HCT116 (cell line): ENCODE results near the gene ABHD17C.

Source experiments
- CEBPB ChIP-seq: IDR thresholded peaks from 2 replicates; pipeline ENCODE4 v1.6.1; 2012; ENCODE audit warnings: low read depth
- CTCF ChIP-seq, 3 experiments: fragments of 200-600 bp in 1 of 3; sonication (generic) in 1 of 3; IDR thresholded peaks in 2 of 3; conservative IDR thresholded peaks in 1 of 3; 2 replicates each; pipeline ENCODE4 v1.5.1; 2012 to 2017; ENCODE audit warnings: low read depth in 2 of 3, low read length in 2 of 3, antibody characterized with exemption in 1 of 3, borderline replicate concordance in 1 of 3, control low read depth in 1 of 3, mild to moderate bottlenecking in 1 of 3, mixed read lengths in 1 of 3, mixed run types in 1 of 3, moderate library complexity in 1 of 3; ENCODE audit not compliant: insufficient read depth in 1 of 3
- EGR1 ChIP-seq: IDR thresholded peaks from 2 replicates; pipeline ENCODE4 v1.6.1; 2012; ENCODE audit warnings: low read depth
- EZH2 ChIP-seq: fragments of 200-600 bp; sonication (generic); IDR thresholded peaks from 2 replicates; pipeline ENCODE4 v1.6.1; 2017; ENCODE audit warnings: antibody characterized with exemption, mixed run types
- JUND ChIP-seq: IDR thresholded peaks from 2 replicates; pipeline ENCODE4 v1.6.1; 2012
- POLR2A ChIP-seq: IDR thresholded peaks from 2 replicates; pipeline ENCODE4 v1.7.0; 2011; ENCODE audit warnings: borderline replicate concordance; ENCODE audit not compliant: insufficient read depth, insufficient read length; ENCODE audit errors: extremely low read depth
- RAD21 ChIP-seq: IDR thresholded peaks from 2 replicates; pipeline ENCODE4 v1.6.1; 2012; ENCODE audit warnings: low read depth, mild to moderate bottlenecking
- YY1 ChIP-seq: IDR thresholded peaks from 2 replicates; pipeline ENCODE4 v1.6.1; 2011; ENCODE audit warnings: low read length, low read depth, moderate library complexity, mild to moderate bottlenecking; ENCODE audit not compliant: insufficient replicate concordance; ENCODE audit errors: extremely low read depth
- ZFX ChIP-seq: fragments of 450-650 bp; IDR thresholded peaks from 2 replicates; pipeline ENCODE4 v1.6.1; 2017

DNA sequence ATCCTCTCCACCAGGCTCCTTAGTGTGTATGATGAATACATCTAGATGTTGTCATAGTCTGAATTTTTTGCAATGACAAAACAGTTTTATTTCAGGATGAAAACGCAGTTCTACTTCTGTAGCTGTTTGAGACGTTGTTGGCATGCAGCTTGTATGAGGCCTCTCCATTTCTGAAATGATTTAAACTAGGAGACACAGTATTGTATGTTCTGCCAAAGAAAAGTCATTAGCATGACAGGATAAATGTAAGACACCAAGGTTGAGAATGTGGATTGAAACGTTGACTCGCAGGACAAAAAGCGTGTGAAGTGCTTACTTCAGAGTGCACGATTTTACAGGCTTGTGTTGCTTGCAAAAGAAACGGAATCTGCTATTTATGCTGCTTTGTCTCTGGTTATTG is 35.3 kb downstream of the ABHD17C start:
- TF ChIP-seq POLR2A (no peak), CEBPB (no peak), CTCF (IDR thresholded peaks at IDR 0.05 in 2 of 3, conservative IDR thresholded peaks at IDR 0.05 in 1 of 3; ENCODE audit: borderline replicate concordance in 1 of 3, insufficient read depth in 1 of 3, low read depth in 2 of 3, low read length in 2 of 3) (no peak), ZFX (no peak), YY1 (no peak), RAD21 (no peak), JUND (no peak), EZH2 (no peak), EGR1 (no peak)
